Left ventricle myocardium inferior (tissue), 1 donor: ENCODE data around the gene DSG4. TPM values are rescaled to one million over a fixed set of nuclear protein-coding genes. Genes with fewer than 3 reads are reported as not detected.

Experiments
- DNase-seq: peaks from one replicate; pipeline ENCODE4 v3.0.0-alpha.2; 2020
- H3K27ac ChIP-seq: fragments of 200-600 bp; replicated peaks from 2 replicates; pipeline ENCODE4 v1.8.0; 2021
- H3K27me3 ChIP-seq: fragments of 200-600 bp; 2 replicates; pipeline ENCODE4 v1.8.0; 2021; ENCODE audit warnings: low read depth
- H3K36me3 ChIP-seq: fragments of 200-600 bp; 2 replicates; pipeline ENCODE4 v1.8.0; 2021
- H3K4me1 ChIP-seq: fragments of 200-600 bp; 2 replicates; pipeline ENCODE4 v1.8.0; 2021
- H3K4me3 ChIP-seq: fragments of 200-600 bp; 2 replicates; pipeline ENCODE4 v1.8.0; 2021; ENCODE audit warnings: mild to moderate bottlenecking, moderate library complexity
- H3K9me3 ChIP-seq: fragments of 200-600 bp; replicated peaks from 2 replicates; pipeline ENCODE4 v1.8.0; 2021
- intact Hi-C: fragments of 100-400 bp; cut with micrococcal nuclease; formaldehyde crosslinking; loops from one replicate; pipeline ENCODE4 v1.11.0; 2022
- total RNA-seq: library from RNA; stranded (reverse); fragmentation: NEBNext Ultra II Directional; extraction: Animal tissue kit (Norgen Biotek cat#: 25700); gene quantifications from one replicate; pipeline ENCODE4 v1.2.1, GENCODE V29; 2021
- TF ChIP-seq, protein P1 (sequence below): fragments of 200-600 bp; IDR thresholded peaks from 2 replicates; pipeline ENCODE4 v1.8.0; 2021; ENCODE audit warnings: antibody characterized with exemption, mild to moderate bottlenecking, borderline replicate concordance
- donor health status: DM: no; HTN: yes; CAD: no; lungs with severe emphysema.

DSG4 gene
- total RNA-seq, 1 donor from 2014 or later: not detected

DNA sequence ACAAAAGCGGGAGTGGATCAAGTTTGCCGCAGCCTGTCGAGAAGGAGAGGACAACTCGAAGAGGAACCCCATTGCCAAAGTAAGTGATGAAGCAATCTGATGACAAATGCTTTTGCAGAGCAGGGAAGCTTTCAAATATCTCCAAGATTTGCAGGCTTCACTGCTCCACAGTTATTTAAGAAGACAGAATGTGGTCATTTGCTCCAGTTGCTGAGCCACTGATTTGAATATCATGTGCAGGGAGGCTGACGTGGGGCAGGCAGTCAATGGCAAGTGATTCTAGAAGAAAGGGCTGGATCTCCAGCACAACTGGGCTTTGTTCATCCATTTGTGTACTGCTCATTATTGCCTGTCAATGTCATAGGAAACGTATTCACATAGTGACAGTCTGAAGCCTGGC, 10.2 kb downstream of the DSG4 start:
- no peak overlapping the region for H3K4me3 ChIP-seq
- H3K27me3 ChIP-seq: no peaks in the 10 kb centered on the region
- no peaks in the 10 kb centered on the region for H3K9me3 ChIP-seq
- no peak overlapping the region for H3K27ac ChIP-seq
- TF ChIP-seq, protein P1, sequence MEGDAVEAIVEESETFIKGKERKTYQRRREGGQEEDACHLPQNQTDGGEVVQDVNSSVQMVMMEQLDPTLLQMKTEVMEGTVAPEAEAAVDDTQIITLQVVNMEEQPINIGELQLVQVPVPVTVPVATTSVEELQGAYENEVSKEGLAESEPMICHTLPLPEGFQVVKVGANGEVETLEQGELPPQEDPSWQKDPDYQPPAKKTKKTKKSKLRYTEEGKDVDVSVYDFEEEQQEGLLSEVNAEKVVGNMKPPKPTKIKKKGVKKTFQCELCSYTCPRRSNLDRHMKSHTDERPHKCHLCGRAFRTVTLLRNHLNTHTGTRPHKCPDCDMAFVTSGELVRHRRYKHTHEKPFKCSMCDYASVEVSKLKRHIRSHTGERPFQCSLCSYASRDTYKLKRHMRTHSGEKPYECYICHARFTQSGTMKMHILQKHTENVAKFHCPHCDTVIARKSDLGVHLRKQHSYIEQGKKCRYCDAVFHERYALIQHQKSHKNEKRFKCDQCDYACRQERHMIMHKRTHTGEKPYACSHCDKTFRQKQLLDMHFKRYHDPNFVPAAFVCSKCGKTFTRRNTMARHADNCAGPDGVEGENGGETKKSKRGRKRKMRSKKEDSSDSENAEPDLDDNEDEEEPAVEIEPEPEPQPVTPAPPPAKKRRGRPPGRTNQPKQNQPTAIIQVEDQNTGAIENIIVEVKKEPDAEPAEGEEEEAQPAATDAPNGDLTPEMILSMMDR: no peak
- DNase-seq: no peak
- no peaks in the 10 kb centered on the region for H3K4me1 ChIP-seq
- no peaks in the 10 kb centered on the region for H3K36me3 ChIP-seq
- intact Hi-C loops: no loop called here

DNA sequence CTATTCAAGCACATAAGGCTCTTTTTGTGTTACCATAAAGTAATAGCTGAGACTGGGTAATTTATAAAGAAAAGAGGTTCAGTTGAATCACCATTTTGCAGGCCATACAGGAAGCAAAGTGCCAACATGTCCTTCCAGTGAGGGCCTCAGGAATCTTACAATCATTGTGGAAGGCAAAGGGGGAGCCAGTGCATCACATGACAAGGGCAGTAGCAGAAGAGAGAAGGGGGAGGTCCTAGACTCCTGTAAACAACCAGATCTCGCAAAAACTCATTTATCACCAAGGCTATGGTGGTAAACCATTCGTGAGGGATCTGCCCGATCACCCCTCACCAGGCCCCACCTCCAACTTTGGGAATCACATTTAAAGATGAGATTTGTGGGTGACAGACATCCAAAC, 16.7 kb downstream of the DSG4 start:
- H3K36me3 ChIP-seq: no peaks in the 10 kb centered on the region
- intact Hi-C loops: loop anchor here (10.0 kb wide), 1 partner anchor 118 kb away; no protein-coding TSS in a partner anchor
- TF ChIP-seq, protein P1: no peak
- H3K27me3 ChIP-seq: no peaks in the 10 kb centered on the region
- H3K4me1 ChIP-seq: peaks cover 17% of the 10 kb centered on the region
- H3K27ac ChIP-seq: no peak overlapping the region
- DNase-seq: no peak
- H3K4me3 ChIP-seq: no peak overlapping the region
- no peaks in the 10 kb centered on the region for H3K9me3 ChIP-seq

DNA sequence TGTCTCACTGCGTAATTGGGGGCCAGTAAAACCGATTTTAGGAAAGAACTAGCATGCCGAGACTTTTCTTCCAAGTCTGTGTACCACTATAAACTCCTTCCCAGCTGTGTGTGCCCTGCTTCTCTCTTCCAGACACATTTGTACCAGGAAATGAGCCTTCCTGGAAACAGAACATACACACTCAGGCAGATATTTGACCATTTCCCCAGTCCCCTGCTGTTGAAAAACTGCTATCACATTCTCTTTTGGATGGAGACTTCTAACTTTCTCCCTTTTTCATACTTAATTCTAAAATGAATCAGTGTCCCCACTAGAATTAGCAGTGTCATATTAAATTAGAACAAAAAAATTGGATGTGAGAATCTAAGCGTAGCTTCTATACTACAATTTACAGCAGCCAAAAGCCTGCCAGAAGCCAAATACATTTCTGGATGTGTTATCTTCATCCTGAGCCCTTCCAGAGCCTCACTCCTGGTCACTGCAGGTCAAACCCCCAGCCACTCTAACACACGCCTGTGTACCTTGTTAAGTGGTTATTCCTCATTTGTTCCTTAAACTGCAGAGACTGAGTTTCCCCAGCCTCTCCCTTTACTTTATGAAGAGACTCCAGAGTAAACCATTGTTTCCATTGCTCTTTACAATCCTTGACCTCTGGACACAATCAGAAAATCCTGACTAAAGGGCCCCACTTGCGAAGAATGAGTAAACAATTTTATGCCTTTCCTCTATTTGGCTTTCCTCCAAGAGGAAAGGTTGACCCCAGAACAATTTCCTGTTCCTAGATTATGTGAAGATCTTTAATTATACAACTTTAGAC, 20.4 kb downstream of the DSG4 start:
- Histone ChIP-seq H3K4me1 (peaks cover 17% of the 10 kb centered on the region), H3K4me3 (no peak overlapping the region), H3K27ac (peak overlapping the region; percentile 77), H3K27me3 (no peaks in the 10 kb centered on the region), H3K9me3 (no peaks in the 10 kb centered on the region), H3K36me3 (no peaks in the 10 kb centered on the region)
- TF ChIP-seq, protein P1: peak; percentile 44
- DNase-seq: no peak
- intact Hi-C loops: loop anchor here (10.0 kb wide), 1 partner anchor 122 kb away; no protein-coding TSS in a partner anchor

DNA sequence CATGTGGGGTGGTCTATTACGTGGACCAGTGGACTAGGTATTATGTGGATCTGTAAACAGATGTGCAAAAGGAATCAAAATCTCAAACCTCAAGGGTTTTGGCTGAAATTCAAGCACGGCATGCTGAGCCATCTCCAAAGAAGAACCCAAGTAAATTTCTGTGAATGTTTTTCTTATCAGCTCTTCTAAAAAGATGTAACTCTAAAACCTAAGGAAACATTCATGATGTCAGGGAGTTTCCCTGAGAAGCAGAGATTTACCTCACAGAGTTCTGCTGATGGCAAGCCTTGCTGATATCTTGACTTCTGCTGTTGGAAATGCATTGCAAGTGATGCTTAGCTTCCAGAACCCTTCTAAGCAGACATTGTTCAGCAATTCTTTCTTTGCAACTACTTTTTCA, 21.6 kb downstream of the DSG4 start:
- no peak overlapping the region for H3K4me3 ChIP-seq
- H3K36me3 ChIP-seq: no peaks in the 10 kb centered on the region
- no peaks in the 10 kb centered on the region for H3K9me3 ChIP-seq
- no peak for DNase-seq
- H3K27me3 ChIP-seq: no peaks in the 10 kb centered on the region
- H3K4me1 ChIP-seq: peaks cover 17% of the 10 kb centered on the region
- TF ChIP-seq, protein P1: no peak
- intact Hi-C loops: loop anchor here (10.0 kb wide), 1 partner anchor 123 kb away; no protein-coding TSS in a partner anchor
- no peak overlapping the region for H3K27ac ChIP-seq

DNA sequence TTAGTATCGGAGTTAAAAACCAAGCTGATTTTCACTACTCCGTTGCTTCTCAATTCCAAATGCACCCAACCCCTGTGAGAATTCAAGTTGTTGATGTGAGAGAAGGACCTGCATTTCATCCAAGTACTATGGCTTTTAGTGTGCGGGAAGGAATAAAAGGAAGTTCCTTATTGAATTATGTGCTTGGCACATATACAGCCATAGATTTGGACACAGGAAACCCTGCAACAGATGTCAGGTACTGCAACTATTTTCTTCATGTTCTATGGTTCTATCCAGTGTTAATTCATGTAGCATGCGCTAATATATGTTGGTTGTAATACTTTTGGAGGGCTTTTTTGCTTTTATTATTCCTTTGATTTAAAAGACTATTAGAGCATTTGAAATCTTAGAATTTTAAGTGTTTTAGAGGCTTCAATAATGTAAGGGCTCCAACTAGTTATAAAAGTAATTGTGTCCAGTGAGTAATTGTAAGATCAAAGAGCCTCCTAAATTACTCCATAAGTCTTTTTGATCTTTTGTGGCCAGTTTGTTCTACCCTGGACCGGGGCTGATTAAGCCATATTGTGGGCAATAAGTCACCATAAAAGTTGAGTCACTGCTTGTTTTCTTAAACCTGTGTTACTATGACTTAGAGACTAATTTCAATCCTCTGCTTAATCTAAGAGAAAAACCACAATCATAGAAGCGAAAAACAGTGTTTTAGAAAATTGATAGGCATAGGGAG, 22.9 kb downstream of the DSG4 start:
- Histone ChIP-seq H3K4me1 (peaks cover 17% of the 10 kb centered on the region), H3K27ac (no peak overlapping the region), H3K4me3 (no peak overlapping the region), H3K36me3 (no peaks in the 10 kb centered on the region), H3K27me3 (no peaks in the 10 kb centered on the region), H3K9me3 (no peaks in the 10 kb centered on the region)
- TF ChIP-seq, protein P1: no peak
- intact Hi-C loops: loop anchor here (10.0 kb wide), 1 partner anchor 125 kb away; no protein-coding TSS in a partner anchor
- no peak for DNase-seq
